ENCODE data around the gene OCEL1.

Gene OCEL1

GRCh38 chr19:17242431-17243208, 16.6 kb downstream of the OCEL1 start:
- H3K27ac ChIP-seq = peak overlapping the region; percentile 92
- TF ChIP-seq ZFX (IDR thresholded peaks at IDR 0.05; ENCODE audit: borderline replicate concordance) = no peak
- TF ChIP-seq CTCF (IDR thresholded peaks at IDR 0.05) = no peak

- peak overlapping the region; percentile 92 for H3K27ac ChIP-seq
- no peak for TF ChIP-seq CTCF (IDR thresholded peaks at IDR 0.05)
- TF ChIP-seq ZFX (IDR thresholded peaks at IDR 0.05; ENCODE audit: borderline replicate concordance) = no peak
These were observed 17.3 kb downstream of the OCEL1 start for GRCh38 chr19:17243211-17243829.

DNA sequence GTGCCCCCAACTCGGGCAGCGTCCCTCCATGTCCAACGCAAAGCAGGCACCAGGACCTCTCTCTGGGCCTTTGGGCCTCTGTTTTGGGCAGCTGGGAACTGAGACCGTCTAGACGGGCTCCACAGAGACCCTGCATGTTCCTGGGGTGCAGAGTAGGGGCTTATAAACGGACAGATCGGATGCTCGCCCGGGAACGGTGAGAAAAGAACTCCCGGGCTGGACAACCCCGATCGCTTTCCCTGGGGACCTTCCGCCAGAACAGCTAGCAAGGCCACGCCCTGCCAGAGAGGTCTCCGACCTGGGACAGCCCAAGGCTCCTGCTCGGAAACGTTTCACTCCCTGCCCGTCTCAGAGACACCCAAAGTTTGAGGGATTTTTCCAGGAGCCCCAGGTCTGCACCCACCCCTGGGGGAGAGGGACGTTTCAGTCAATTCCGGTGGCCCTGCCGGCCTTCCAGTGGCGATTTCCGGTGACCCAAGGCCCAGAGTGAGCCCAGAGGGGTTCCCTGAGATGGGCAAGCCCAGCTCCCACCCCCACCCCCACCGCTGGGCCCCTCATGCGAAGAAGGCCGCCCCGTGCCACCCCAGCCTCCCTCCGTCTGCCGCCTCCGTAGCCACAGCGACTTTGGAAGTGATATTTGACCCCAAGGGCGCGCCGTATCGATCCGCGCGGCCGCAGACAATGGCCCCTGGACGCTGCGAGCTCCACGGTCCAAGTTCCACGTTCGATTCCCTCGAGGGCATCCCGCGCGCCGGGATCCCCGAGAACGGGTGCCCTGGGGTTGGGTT, 18.0 kb downstream of the OCEL1 start:
- H3K27ac ChIP-seq = peak overlapping the region; percentile 92
- TF ChIP-seq CTCF (IDR thresholded peaks at IDR 0.05) (no peak), ZFX (IDR thresholded peaks at IDR 0.05; ENCODE audit: borderline replicate concordance) (no peak)

DNA sequence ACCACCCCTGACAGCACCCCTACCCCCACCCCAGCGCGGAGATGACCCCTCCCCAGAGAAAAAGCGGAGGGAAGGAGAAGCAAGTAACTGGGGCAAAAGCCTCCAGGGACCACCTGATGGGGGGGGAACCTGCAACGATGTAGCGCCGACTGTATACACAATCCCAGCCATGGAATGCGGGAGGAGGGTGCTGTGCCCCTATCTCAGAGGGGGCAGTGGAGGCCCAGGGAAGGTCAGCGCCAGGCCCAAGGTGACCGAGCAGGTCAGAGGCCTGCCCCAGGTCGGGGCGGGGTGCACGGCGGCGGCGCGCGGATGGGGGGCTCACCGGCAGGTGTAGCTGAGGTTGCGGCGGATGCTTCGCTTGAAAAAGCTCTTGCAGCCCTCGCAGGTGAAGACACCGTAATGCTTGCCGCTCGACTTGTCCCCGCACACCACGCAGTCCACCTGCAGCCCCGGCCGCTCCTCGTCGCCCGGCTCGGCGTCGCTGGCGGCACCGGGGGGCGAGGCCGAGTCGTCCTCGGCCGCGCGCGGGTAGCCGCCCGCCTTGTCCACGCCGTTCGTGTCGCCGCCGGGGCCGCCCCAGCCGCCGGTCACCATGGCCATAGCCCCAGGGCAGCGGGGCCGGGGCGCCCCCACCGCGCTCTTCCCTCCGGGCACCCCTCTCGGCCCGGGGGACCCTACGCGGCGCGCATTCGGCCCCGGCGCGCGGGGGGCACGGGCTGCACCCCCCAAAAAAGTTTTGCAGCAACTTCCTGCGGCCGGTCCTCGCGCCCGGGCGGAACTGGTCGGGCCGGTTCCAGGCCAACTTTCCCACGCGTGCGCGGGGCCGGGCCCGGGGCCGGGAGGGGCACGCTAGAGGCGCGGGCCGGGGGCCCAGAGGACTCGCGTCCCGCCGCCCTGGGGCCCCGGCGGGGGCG, 18.9 kb downstream of the OCEL1 start:
- peak overlapping the region; percentile 92 for H3K27ac ChIP-seq
- no peak for TF ChIP-seq ZFX (IDR thresholded peaks at IDR 0.05; ENCODE audit: borderline replicate concordance)
- no peak for TF ChIP-seq CTCF (IDR thresholded peaks at IDR 0.05)

GRCh38 chr19:17245535-17245984, 19.5 kb downstream of the OCEL1 start, which contains the start of gene NR2F6:
Gene NR2F6 (minus strand): TSS chr19:17245919. CDS start chr19:17245220, 699 bp downstream.
- H3K27ac ChIP-seq = peak within 1 kb of the TSS; percentile 92
- TF ChIP-seq CTCF (IDR thresholded peaks at IDR 0.05) (no peak), ZFX (IDR thresholded peaks at IDR 0.05; ENCODE audit: borderline replicate concordance) (no peak)

- peak overlapping the region; percentile 92 for H3K27ac ChIP-seq
These were observed 20.8 kb downstream of the OCEL1 start for GRCh38 chr19:17246681-17247425.

More at GRCh38 chr19:17246681-17247425, 20.8 kb downstream of the OCEL1 start:
- TF ChIP-seq ZFX (IDR thresholded peaks at IDR 0.05; ENCODE audit: borderline replicate concordance) (no peak), CTCF (IDR thresholded peaks at IDR 0.05) (no peak)

Data from 22Rv1 (cell line).